Epidermal melanocyte (primary cell): ENCODE measurements around the gene MOB3B.
A peak's percentile ranks its signal among the peaks of the same experiment; 100 is the strongest.

Experiments used
- DNase-seq: peaks from one replicate; pipeline ENCODE4 v3.0.0; 2011; ENCODE audit warnings: low spot score; ENCODE audit not compliant: insufficient read length

The MOB3B gene

GRCh38 chr9:27341545-27342294 is 187.9 kb downstream of the MOB3B start:
- no peak for DNase-seq

- peak; percentile 71 for DNase-seq
These were observed 188.6 kb downstream of the MOB3B start for GRCh38 chr9:27340961-27341511.

GRCh38 chr9:27340285-27340674 is 189.3 kb downstream of the MOB3B start:
- DNase-seq, result no peak

DNA sequence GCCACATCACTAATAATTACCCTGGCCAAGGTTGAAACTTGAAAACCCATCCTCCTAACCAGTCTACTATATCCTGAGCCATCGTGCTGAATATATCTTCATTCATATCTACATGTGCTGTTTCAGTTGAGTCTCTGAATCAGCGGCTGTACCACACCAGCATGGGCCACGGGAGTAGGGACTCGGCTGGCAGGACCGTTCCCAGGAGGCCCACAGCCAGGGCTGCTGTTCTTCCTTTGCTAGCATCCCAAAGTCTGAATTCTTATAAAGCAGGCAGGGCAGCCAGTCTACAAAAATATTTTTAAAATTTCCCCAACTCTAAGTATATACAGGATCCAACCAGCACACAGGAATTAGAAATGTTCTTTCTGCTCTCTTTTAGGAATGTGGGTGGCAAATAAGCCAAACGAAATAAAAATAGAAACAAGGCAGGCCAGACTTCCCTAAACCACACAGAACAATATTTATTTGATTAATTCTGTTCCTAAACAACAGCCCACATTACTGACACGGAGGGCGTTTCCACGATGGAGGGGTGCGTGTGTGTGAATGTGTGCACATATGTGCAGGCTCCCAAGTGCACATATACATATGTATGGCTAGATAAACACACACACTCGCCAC is 189.8 kb downstream of the MOB3B start:
- no peak for DNase-seq

DNA sequence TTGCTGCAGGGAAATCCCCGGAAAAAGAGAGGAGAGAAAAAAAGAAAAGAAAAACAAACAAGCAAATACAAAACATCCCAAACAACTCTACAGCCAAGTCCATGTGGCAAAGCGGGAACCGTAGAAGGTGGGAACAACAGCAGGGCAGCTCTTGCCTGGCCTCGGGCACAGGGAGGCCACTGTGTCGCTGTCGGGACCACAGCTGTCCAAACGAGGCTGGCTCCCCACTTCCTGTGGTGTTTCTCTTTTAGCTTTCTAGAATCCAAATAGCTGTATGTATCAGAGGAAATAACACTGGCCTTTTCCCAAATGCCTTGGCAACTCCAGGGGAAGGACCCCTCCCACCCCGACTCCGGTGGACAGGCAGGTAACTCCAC is 191.1 kb downstream of the MOB3B start:
- no peak for DNase-seq

DNA sequence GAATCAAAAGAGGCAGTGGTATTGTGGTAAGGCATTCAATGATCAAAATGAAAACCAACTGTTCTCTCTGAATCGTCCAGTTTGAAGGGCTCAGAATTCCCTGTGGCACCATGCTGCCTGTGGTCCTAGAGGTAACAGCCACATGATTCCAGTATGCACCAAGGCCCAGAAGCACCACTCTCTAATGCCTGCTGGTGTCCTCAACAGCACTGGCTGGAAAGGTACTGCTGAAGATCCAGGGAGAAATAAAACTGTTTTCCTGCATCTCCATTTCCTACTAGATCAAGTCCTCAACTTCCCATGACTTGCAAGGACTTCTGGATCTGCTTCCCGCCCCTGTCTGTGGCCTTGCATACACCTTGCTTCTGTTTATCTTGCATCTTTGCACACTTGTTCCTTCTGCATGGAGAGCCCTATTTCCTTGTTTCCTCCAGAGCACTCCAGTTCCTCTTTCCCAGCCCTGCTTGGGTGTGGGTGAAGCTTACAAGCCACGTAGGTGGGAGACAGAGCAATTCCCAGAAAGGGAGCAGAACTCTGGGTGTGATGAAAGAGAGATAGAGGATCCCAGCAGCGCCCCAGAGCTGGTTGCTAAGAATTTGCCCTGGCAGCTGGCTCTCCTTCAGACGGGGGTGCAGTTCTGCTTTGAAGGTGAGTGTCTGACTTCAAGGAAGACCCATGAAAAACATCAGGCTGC is 191.6 kb downstream of the MOB3B start:
- DNase-seq, result no peak

- DNase-seq, result no peak
These were observed 192.4 kb downstream of the MOB3B start for GRCh38 chr9:27337236-27337635.

DNA sequence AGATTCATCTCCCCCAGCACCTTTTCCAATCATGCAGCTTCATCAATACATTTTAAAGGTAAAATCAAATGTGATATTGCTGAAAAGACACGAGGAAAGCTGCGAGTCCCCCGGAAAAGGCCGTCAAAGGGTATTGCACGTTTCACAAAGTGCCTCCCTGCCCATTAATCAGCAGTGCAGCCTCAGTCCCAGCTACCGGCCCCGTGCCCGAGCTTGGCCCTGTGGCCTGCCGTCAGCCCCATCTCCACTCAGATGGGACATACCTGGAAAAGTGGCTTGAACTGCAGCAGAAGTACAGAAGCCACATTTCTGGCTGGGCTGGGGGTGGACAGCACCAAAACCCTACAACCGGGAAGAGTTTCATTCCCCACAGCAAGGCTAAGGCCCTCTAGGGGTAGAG is 192.8 kb downstream of the MOB3B start:
- no peak for DNase-seq

GRCh38 chr9:27336126-27336525 is 193.5 kb downstream of the MOB3B start:
- DNase-seq, result no peak

DNA sequence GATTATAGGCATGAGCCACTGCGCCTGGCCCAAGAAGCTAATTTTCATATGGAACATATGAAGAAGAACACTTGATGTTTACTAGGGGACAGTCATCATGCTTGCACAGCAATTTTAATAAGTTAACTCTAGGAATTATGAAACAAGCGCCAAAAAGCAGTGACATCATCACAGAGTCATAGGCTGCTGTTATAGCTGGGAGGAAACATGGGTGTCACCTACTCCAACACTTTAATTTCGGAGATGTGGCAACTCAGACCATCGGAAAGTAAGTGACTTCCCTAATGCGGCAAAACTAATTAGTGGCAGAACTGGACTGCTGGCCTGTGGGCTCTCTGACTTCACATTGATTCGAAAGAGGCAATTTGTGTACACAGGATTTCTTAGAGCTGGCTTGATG is 194.5 kb downstream of the MOB3B start:
- DNase-seq, result no peak

DNA sequence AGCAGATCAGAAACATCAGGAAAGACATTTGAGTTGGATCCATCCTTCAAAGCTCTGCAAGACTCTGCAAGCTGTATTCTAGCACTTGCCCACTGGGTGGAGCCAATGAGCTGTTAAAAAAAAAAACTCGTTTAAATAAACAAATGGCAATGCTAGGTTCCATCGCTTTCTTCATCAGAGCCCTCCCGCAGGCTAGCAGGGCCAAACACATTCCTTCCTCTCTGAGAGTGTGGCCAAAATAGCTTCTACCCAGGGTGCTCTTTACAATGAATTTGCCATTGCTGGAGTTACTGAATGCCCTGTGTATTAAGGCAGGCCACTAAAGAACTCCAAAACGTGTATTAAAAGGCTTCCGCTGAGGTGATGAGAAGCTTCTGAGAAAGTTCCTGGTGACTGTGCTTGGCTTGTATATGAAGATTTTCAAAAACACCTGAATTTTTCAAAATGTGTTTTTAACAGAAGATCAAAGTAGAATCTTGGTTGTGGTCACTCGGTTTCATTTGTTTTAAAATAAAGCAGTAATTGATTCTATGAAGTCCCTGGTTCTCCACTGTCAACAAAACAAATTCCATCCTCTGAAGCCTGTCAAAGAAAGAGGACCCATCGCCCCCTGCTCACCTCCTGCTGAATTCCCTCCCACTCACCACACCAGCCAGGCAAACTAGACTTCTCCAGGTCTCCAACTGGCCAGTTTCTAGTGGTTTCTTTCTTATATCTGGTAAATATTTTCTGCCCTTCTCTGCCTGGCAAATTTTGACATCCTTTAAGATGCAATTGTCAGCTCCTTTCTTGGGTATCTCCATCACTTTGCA is 196.2 kb downstream of the MOB3B start:
- peak; percentile 90 for DNase-seq

DNA sequence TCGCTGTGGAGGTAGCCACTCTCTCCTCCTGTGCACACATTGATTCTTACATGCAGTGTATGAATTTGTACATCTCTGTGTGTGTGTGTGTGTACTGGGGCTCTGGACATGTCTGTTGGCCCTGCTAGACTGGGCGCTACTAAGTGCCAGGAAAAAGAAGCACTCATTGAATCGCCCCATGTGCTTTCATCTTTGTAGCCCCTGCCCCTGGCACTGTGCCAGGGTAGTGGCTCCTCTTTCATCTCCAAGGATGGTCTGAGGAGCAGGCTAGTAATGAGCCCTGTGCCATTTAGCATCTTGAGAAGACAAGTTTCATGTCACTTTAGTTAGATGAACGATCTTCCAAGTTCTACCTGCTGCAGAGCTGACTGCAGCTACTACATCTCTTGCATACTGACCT is 198.2 kb downstream of the MOB3B start:
- DNase-seq, result no peak

- DNase-seq, result no peak
These were observed 200.3 kb downstream of the MOB3B start for GRCh38 chr9:27329291-27329690.

DNA sequence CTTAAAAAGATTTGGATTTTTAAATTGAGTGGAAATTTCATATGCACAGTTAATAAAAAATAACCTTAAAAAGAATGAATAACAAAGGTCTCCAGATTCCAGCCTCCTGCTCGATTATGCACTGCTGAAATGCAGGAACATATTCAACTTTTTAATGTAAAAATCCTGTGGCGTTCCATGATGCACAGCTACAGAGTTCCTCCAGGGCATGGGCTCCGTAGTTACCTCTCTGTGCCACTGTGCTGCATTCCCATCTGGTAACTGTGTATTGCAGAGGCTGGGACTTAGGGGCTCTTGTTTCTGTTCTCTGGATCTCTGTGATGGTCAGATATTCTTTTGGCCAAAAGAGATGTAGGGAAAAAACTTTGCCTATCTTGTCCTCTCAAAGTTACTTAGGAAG is 201.1 kb downstream of the MOB3B start:
- DNase-seq, result no peak

GRCh38 chr9:27311184-27311583 is 218.4 kb downstream of the MOB3B start:
- DNase-seq, result no peak

GRCh38 chr9:27310582-27310981 is 219.0 kb downstream of the MOB3B start:
- no peak for DNase-seq

GRCh38 chr9:27308691-27309390 is 220.8 kb downstream of the MOB3B start:
- no peak for DNase-seq

DNA sequence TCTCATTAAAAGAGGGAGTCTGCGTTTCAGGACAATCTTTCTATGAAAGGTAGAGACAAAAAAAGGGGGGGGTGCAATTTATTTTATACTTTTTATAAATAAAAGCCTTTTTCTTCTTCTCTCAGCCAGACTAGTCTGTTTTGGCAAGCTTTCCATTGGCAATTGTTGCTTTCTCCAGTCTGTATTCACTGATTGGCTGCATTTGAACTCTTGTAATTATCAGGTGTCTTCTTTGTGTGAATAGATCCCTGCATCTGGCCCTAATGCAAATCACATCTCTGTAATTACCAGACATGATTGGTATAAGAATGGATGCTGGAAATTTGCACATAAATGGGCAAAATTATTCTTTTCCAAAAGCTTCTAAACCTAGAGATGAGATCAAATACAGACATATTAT is 225.1 kb downstream of the MOB3B start:
- DNase-seq, result no peak

GRCh38 chr9:27303219-27303618 is 226.4 kb downstream of the MOB3B start:
- DNase-seq, result no peak

GRCh38 chr9:27297050-27297449 is 232.6 kb downstream of the MOB3B start, which contains the start of gene EQTN:
EQTN (minus strand) TSS chr9:27297150; CDS start chr9:27297055, 95 bp downstream.
- DNase-seq, result no peak

- no peak for DNase-seq
These were observed 235.6 kb downstream of the MOB3B start for GRCh38 chr9:27293996-27294395.
